HepG2 (cell line): ENCODE results near the gene SLC25A28. TPM values are rescaled to one million over a fixed set of nuclear protein-coding genes. Genes with fewer than 3 reads are reported as not detected.

Source experiments
- ARNT ChIP-seq: fragments of 450-650 bp; IDR thresholded peaks from 2 replicates; pipeline ENCODE4 v1.6.1; 2017
- ASH2L ChIP-seq: fragments of 300-600, 200-600 bp; sonication (generic); IDR thresholded peaks from 2 replicates; pipeline ENCODE4 v1.7.0; 2017; ENCODE audit warnings: low read depth, mild to moderate bottlenecking, moderate library complexity, mixed read lengths, low read length; ENCODE audit not compliant: insufficient read length
- CBX1 ChIP-seq: IDR thresholded peaks from one replicate; pipeline ENCODE4 v1.6.1; 2016; ENCODE audit warnings: antibody characterized with exemption, low read depth
- DDIT3 ChIP-seq: sonication (generic); formaldehyde crosslinking; IDR thresholded peaks from 2 replicates; pipeline ENCODE4 v1.4.0; 2020; ENCODE audit warnings: mild to moderate bottlenecking, missing genetic modification reagents
- ERF ChIP-seq: IDR thresholded peaks from 2 replicates; pipeline ENCODE4 v1.6.1; 2018; ENCODE audit warnings: missing biosample characterization, missing genetic modification reagents
- FOXA3 ChIP-seq: IDR thresholded peaks from 2 replicates; pipeline ENCODE4 v1.6.1; 2016; ENCODE audit warnings: missing genetic modification reagents, missing compliant biosample characterization
- FOXP1 ChIP-seq, 2 experiments: fragments of 450-650 bp in 1 of 2; IDR thresholded peaks; 2 replicates each; pipeline ENCODE4 v1.6.1; 2017 to 2018; ENCODE audit warnings: antibody characterized with exemption in 1 of 2
- GPBP1L1 ChIP-seq: sonication (generic); formaldehyde crosslinking; IDR thresholded peaks from 2 replicates; pipeline ENCODE4 v1.5.0; 2020; ENCODE audit warnings: mild to moderate bottlenecking, missing genetic modification reagents
- MXI1 ChIP-seq: IDR thresholded peaks from 3 replicates; pipeline ENCODE4 v1.6.1; 2012; ENCODE audit warnings: low read depth, low read length, inconsistent platforms, borderline replicate concordance
- MYPOP ChIP-seq: sonication (generic); formaldehyde crosslinking; IDR thresholded peaks from 2 replicates; pipeline ENCODE4 v1.8.1; 2023; ENCODE audit warnings: mild to moderate bottlenecking, moderate library complexity, missing genetic modification reagents
- NAIF1 ChIP-seq: sonication (generic); formaldehyde crosslinking; IDR thresholded peaks from 2 replicates; pipeline ENCODE4 v1.5.0; 2020; ENCODE audit warnings: mild to moderate bottlenecking, missing genetic modification reagents, borderline replicate concordance
- NFIC ChIP-seq: IDR thresholded peaks from 2 replicates; pipeline ENCODE4 v1.6.1; 2012; ENCODE audit warnings: mild to moderate bottlenecking, low read length, inconsistent platforms
- RAD21 ChIP-seq: fragments of 450-650 bp; formaldehyde crosslinking; IDR thresholded peaks from 2 replicates; pipeline ENCODE4 v1.5.0; 2020; ENCODE audit warnings: mild to moderate bottlenecking
- RBM22 ChIP-seq: fragments of 200-400 bp; formaldehyde crosslinking; optimal IDR thresholded peaks from 2 replicates; pipeline ENCODE3; 2017; ENCODE audit warnings: mild to moderate bottlenecking, low read length, moderate library complexity
- RFX5 ChIP-seq: IDR thresholded peaks from 2 replicates; pipeline ENCODE4 v1.6.1; 2011; ENCODE audit warnings: low read depth, low read length, improper control_type of control experiment
- TBL1XR1 ChIP-seq: fragments of 150-350 bp; IDR thresholded peaks from 2 replicates; pipeline ENCODE4 v1.6.1; 2014; ENCODE audit warnings: borderline replicate concordance, low read length; ENCODE audit not compliant: partially characterized antibody
- TOE1 ChIP-seq: sonication (generic); formaldehyde crosslinking; IDR thresholded peaks from 2 replicates; pipeline ENCODE4 v1.4.0; 2020; ENCODE audit warnings: mild to moderate bottlenecking, missing genetic modification reagents
- ZNF335 ChIP-seq: sonication (generic); formaldehyde crosslinking; IDR thresholded peaks from 2 replicates; pipeline ENCODE4 v1.4.0; 2020; ENCODE audit warnings: missing genetic modification reagents
- ZNF337 ChIP-seq: sonication (generic); formaldehyde crosslinking; IDR thresholded peaks from 2 replicates; pipeline ENCODE4 v1.5.1; 2020; ENCODE audit warnings: missing genetic modification reagents, low read depth, mild to moderate bottlenecking, borderline replicate concordance
- ZNF451 ChIP-seq: sonication (generic); formaldehyde crosslinking; IDR thresholded peaks from 2 replicates; pipeline ENCODE4 v1.5.0; 2020; ENCODE audit warnings: mild to moderate bottlenecking, missing genetic modification reagents
- ZNF503 ChIP-seq: sonication (generic); formaldehyde crosslinking; IDR thresholded peaks from 2 replicates; pipeline ENCODE4 v1.4.0; 2020; ENCODE audit warnings: missing genetic modification reagents
- ZNF574 ChIP-seq: sonication (generic); formaldehyde crosslinking; IDR thresholded peaks from 2 replicates; pipeline ENCODE4 v1.4.0; 2020; ENCODE audit warnings: missing genetic modification reagents
- ZNF614 ChIP-seq: IDR thresholded peaks from 2 replicates; pipeline ENCODE4 v1.6.1; 2018; ENCODE audit warnings: missing biosample characterization, missing genetic modification reagents, inconsistent platforms, borderline replicate concordance
- polyA plus RNA-seq, 8 experiments: library from polyadenylated mRNA; depleted of rRNA in 3 of 8; stranded (reverse) in 7 of 8; unstranded in 1 of 8; fragments of >200 nt; fragmentation: Illumina TruSeq in 4 of 8; extraction: Trizol in 4 of 8; gene quantifications; 2 replicates each; pipeline versions ENCODE4 v1.2.1 to v1.2.3, GENCODE V29; 2011 to 2016; ENCODE audit warnings: low read depth in 4 of 8, missing spikeins in 1 of 8, mixed read lengths in 1 of 8; ENCODE audit not compliant: insufficient read depth in 1 of 8
- total RNA-seq, 5 experiments: library from RNA; depleted of rRNA; stranded (reverse); fragments of >200 nt; fragmentation: Illumina TruSeq; extraction: Trizol; gene quantifications; 2 replicates each; pipeline ENCODE4 v1.2.3, GENCODE V29; 2016; ENCODE audit warnings: low read depth in 1 of 5

Gene SLC25A28
- total and polyA plus RNA-seq, 2 of the 13 experiments (the other 11 are each of a cell fraction or from before 2014, with no cell fraction given), result 15.2 to 41.0 TPM

GRCh38 chr10:99659031-99659867 is 39.0 kb upstream of the SLC25A28 start, which contains the start of gene ENTPD7 (continued):
- peak; percentile 77 for TF ChIP-seq MYPOP (CRISPR knock-in tag)
- no peak for TF ChIP-seq NFIC
- no peak for TF ChIP-seq NAIF1 (CRISPR knock-in tag)
- peak; percentile 27 for TF ChIP-seq RAD21
- no peak for TF ChIP-seq TBL1XR1
- peak; percentile 61; the same call in 1 of the 2 replicates for TF ChIP-seq ZNF337 (CRISPR knock-in tag)
- no peak for TF ChIP-seq DDIT3 (CRISPR knock-in tag)
- TF ChIP-seq FOXP1 (IDR thresholded peaks at IDR 0.05), result no peak
- no peak for TF ChIP-seq FOXP1 (CRISPR knock-in tag; IDR thresholded peaks at IDR 0.05)
- TF ChIP-seq ZNF335 (CRISPR knock-in tag), result peak; percentile 42; the same call in 1 of the 2 replicates
- peak; percentile 49; the same call in 1 of the 2 replicates for TF ChIP-seq RFX5
- peak; percentile 57; the same call in 1 of the 2 replicates for TF ChIP-seq ERF (CRISPR knock-in tag)
- TF ChIP-seq GPBP1L1 (CRISPR knock-in tag), result no peak
- no peak for TF ChIP-seq ZNF503 (CRISPR knock-in tag)
- TF ChIP-seq TOE1 (CRISPR knock-in tag), result no peak
- TF ChIP-seq ARNT, result no peak
- peak; percentile 88; the same call in 2 of the 3 replicates for TF ChIP-seq MXI1
- TF ChIP-seq ZNF574, result peak; percentile 10; the same call in 1 of the 2 replicates
- peak; percentile 20 for TF ChIP-seq CBX1
- TF ChIP-seq RBM22, result no peak
- TF ChIP-seq ASH2L, result peak; percentile 38
- TF ChIP-seq ZNF614 (CRISPR knock-in tag), result no peak
- no peak for TF ChIP-seq FOXA3 (CRISPR knock-in tag)
- TF ChIP-seq ZNF451, result 0 out of 2 replicates have a peak, but pooled peaks have one; percentile 41
